Measurements from ENCODE around the gene PTPN6. TPM values are rescaled to one million over a fixed set of nuclear protein-coding genes. Genes with fewer than 3 reads are reported as not detected.
A peak's percentile ranks its signal among the peaks of the same experiment; 100 is the strongest.

Gene PTPN6
- total and polyA plus RNA-seq, 2 of the 8 experiments (the other 6 are each of a cell fraction or from before 2014, with no cell fraction given): 16.3 to 28.4 TPM

- POLR2A ChIA-PET (ENCODE audit: partially characterized antibody): interaction anchor here (0.8 to 44.0 kb wide), 9 partner anchors 7 to 323 kb away, joined by 3 to 1596 read pairs (median 6); partner anchors contain the start of genes ATN1, C12orf57, EMG1 and ENO2
- Histone ChIP-seq H3K4me3 (ENCODE audit: extremely low read depth in 1 of 4, insufficient read depth in 2 of 4, low read depth in 3 of 4, low read length in 4 of 4) (no peak overlapping the region), H3K18ac (ENCODE audit: extremely low read depth, low read length) (no peak overlapping the region), H2BK12ac (ENCODE audit: low read depth, low read length) (no peak overlapping the region), H2BK15ac (ENCODE audit: low read length) (no peak overlapping the region), H3K27ac (ENCODE audit: low read depth, low read length) (no peak overlapping the region), H3K23me2 (ENCODE audit: low read depth, low read length) (peaks cover 4% of the 10 kb centered on the region; the same call in 1 of the 2 replicates), H4K20me1 (replicated peaks in 1 of 2; ENCODE audit: control insufficient read depth in 1 of 2, insufficient read depth in 2 of 2, low read length in 2 of 2) (peaks cover 12 to 15% of the 10 kb centered on the region in 2 experiments), H4K8ac (ENCODE audit: extremely low read depth, insufficient read depth, low read length) (0 out of 2 replicates have a peak overlapping the region, but pooled peaks have one; percentile 3), H4K91ac (replicated peaks; ENCODE audit: insufficient read length, low read length) (no peak overlapping the region), H3K4me1 (replicated peaks in 1 of 4; ENCODE audit: control insufficient read depth in 3 of 4, insufficient read depth in 4 of 4, low read length in 3 of 4) (peaks cover 0 to 13% (median 5%) of the 10 kb centered on the region in 4 experiments; a peak in 5 of 7 replicates), H3K9me3 (ENCODE audit: insufficient read depth in 2 of 2, low read depth in 1 of 2, low read length in 1 of 2) (no peaks in the 10 kb centered on the region), H2BK20ac (ENCODE audit: low read length) (no peak overlapping the region), H3K4ac (replicated peaks; ENCODE audit: insufficient read length, low read depth, low read length) (no peak overlapping the region), H3K79me1 (ENCODE audit: low read depth, low read length) (peaks cover 12% of the 10 kb centered on the region), H3K27me3 (replicated peaks in 1 of 4; ENCODE audit: control insufficient read depth in 3 of 4, extremely low read depth in 1 of 4, insufficient read depth in 3 of 4, low read length in 3 of 4) (no peaks in the 10 kb centered on the region), H4K5ac (ENCODE audit: insufficient read length, low read depth, low read length) (no peak overlapping the region), H2BK5ac (ENCODE audit: low read depth, low read length) (no peak overlapping the region), H3K79me2 (ENCODE audit: control insufficient read depth in 1 of 2, insufficient read depth in 2 of 2, low read length in 2 of 2) (peaks cover 4 to 18% of the 10 kb centered on the region in 2 experiments), H2AK5ac (ENCODE audit: low read depth, low read length) (no peak overlapping the region), H3K4me2 (ENCODE audit: insufficient read depth in 1 of 2, low read depth in 2 of 2, low read length in 2 of 2) (no peak overlapping the region), H3K36me3 (ENCODE audit: control insufficient read depth in 2 of 4, insufficient read depth in 4 of 4, low read length in 3 of 4) (peaks cover 9 to 46% (median 26%) of the 10 kb centered on the region in 4 experiments), H2BK120ac (replicated peaks; ENCODE audit: low read depth, low read length) (no peak overlapping the region), H3K23ac (ENCODE audit: insufficient read length) (no peak overlapping the region), H3K14ac (ENCODE audit: insufficient read length) (no peak overlapping the region), H2AFZ (ENCODE audit: low read length) (no peak overlapping the region), H3K56ac (replicated peaks; ENCODE audit: insufficient read length, low read depth, low read length) (no peak overlapping the region), H3K9ac (replicated peaks in 1 of 4; ENCODE audit: extremely low read depth in 1 of 4, low read depth in 3 of 4, low read length in 3 of 4) (no peak overlapping the region)
- WGBS, 2 experiments (ENCODE audit: extremely low coverage in 1 of 2, insufficient coverage in 1 of 2, insufficient read length in 1 of 2, insufficient replicate concordance in 2 of 2, low coverage in 1 of 2, low lambda C conversion rate in 2 of 2, missing lambda C conversion rate in 1 of 2): 95% methylated on average over 14 of the region's 14 CpGs; no CpG with 5 or more reads in 1 of the 2 experiments
- CTCF ChIA-PET (ENCODE audit: partially characterized antibody): interaction anchor here (0.6 to 20.2 kb wide), 10 partner anchors 10 to 382 kb away, joined by 3 to 253 read pairs (median 3); partner anchors contain the start of genes ATN1, SPSB2 and TPI1
- FAIRE-seq (no peak), DNase-seq (ENCODE audit: low read depth in 1 of 2, low spot score in 2 of 2) (no peak)
- no peak for TF ChIP-seq ZNF274 (IDR thresholded peaks at IDR 0.05; ENCODE audit: borderline replicate concordance, extremely low read depth, low read length)
- TF ChIP-seq POLR2A (IDR thresholded peaks at IDR 0.05; ENCODE audit: control extremely low read depth in 1 of 2, low read depth in 2 of 2, low read length in 2 of 2): 0 out of 3 replicates have a peak, but pooled peaks of 1 of the 2 experiments have one; percentile 6
Measured at GRCh38 chr12:6935371-6936193, 15.6 kb upstream of the PTPN6 start.
